HepG2 (cell line): ENCODE data around the gene SMCO4. TPM values are rescaled to one million over a fixed set of nuclear protein-coding genes. Genes with fewer than 3 reads are reported as not detected.

Source experiments
- ATAC-seq: fragments of 200-7000 bp; cut with Tn5 transposase; 3 replicates; pipeline ENCODE4 v1.9.1; 2020; ENCODE audit warnings: mild to moderate bottlenecking, moderate library complexity
- BruUV-seq: library from RNA; stranded (reverse); fragments of 400-500 nt; replicated peaks from 2 replicates; lab custom pipeline; 2021; lab: Mats Ljungman, UMichigan
- CTCF ChIA-PET: fragments of 300-600 bp; formaldehyde crosslinking; extraction: SDS; loops from one replicate; lab custom pipeline; 2021; ENCODE audit warnings: low total read pairs, inconsistent platforms, low intra/inter-chr PET ratio; lab: Yijun Ruan, JAX
- POLR2A ChIA-PET: fragments of 350-600 bp; sonication (Branson Sonifier 250); formaldehyde crosslinking; loops from one replicate; lab custom pipeline; 2020; ENCODE audit warnings: antibody characterized with exemption, inconsistent platforms; lab: Yijun Ruan, JAX
- DNase-seq: peaks from one replicate; pipeline ENCODE4 v3.0.0-alpha.2; 2015; ENCODE audit warnings: low spot score
- FAIRE-seq: peaks from 3 replicates; lab custom pipeline; 2011; peaks lifted over from hg19 to GRCh38; lab: Jason Lieb, UNC
- H2AFZ ChIP-seq: one replicate; pipeline ENCODE4 v1.6.1; 2011; ENCODE audit warnings: low read length, inconsistent platforms
- H3K27ac ChIP-seq: fragments of 300-600 bp; 3 replicates; pipeline ENCODE4 v1.8.0; 2011; ENCODE audit warnings: mixed run types, mild to moderate bottlenecking, mixed read lengths, low read length, inconsistent platforms; ENCODE audit not compliant: insufficient read depth; ENCODE audit errors: extremely low read length
- H3K27me3 ChIP-seq, 2 experiments: fragments of 200-600 bp in 1 of 2; 2 replicates in 1 of 2; 3 replicates in 1 of 2; pipeline versions ENCODE4 v1.6.0 to v1.8.0; 2011; ENCODE audit warnings: low read length in 2 of 2, mild to moderate bottlenecking in 2 of 2, moderate library complexity in 2 of 2, inconsistent platforms in 1 of 2; ENCODE audit not compliant: insufficient read depth in 2 of 2, control insufficient read depth in 1 of 2
- H3K36me3 ChIP-seq, 2 experiments: fragments of 200-600 bp in 1 of 2; replicated peaks in 1 of 2; 2 replicates in 1 of 2; 3 replicates in 1 of 2; pipeline versions ENCODE4 v1.5.1 to v1.8.0; 2011; ENCODE audit warnings: low read length in 2 of 2, inconsistent platforms in 1 of 2; ENCODE audit not compliant: insufficient read depth in 2 of 2, control insufficient read depth in 1 of 2
- H3K4me1 ChIP-seq: 2 replicates; pipeline ENCODE4 v1.5.1; 2012; ENCODE audit warnings: low read length, inconsistent platforms; ENCODE audit not compliant: insufficient read depth
- H3K4me2 ChIP-seq: 2 replicates; pipeline ENCODE4 v1.6.0; 2011; ENCODE audit warnings: low read depth, low read length, inconsistent platforms
- H3K4me3 ChIP-seq, 3 experiments: fragments of 200-600 bp in 1 of 3; sonication (generic), shearing (Covaris generic) in 1 of 3; replicated peaks in 1 of 3; 2 replicates each; pipeline ENCODE4 v1.5.1; 2011 to 2016; ENCODE audit warnings: low read length in 3 of 3, inconsistent platforms in 2 of 3, low read depth in 2 of 3, mild to moderate bottlenecking in 2 of 3, control low read depth in 1 of 3, mixed read lengths in 1 of 3; ENCODE audit not compliant: insufficient read depth in 1 of 3
- H3K79me2 ChIP-seq: one replicate; pipeline ENCODE4 v1.6.1; 2011; ENCODE audit warnings: low read length, inconsistent platforms; ENCODE audit not compliant: insufficient read depth
- H3K9ac ChIP-seq: 2 replicates; pipeline ENCODE4 v1.6.0; 2011; ENCODE audit warnings: mild to moderate bottlenecking, low read depth, low read length, inconsistent platforms; ENCODE audit not compliant: insufficient read depth
- H3K9me3 ChIP-seq: 2 replicates; pipeline ENCODE4 v1.5.1; 2012; ENCODE audit warnings: mild to moderate bottlenecking, low read length
- H4K20me1 ChIP-seq: 2 replicates; pipeline ENCODE4 v1.6.0; 2011; ENCODE audit warnings: inconsistent platforms, mild to moderate bottlenecking, low read length, moderate library complexity; ENCODE audit not compliant: insufficient read depth
- ARID2 ChIP-seq: sonication (generic); formaldehyde crosslinking; IDR thresholded peaks from 2 replicates; pipeline ENCODE4 v1.8.1; 2022; ENCODE audit warnings: mild to moderate bottlenecking, missing genetic modification reagents, borderline replicate concordance
- EED ChIP-seq: sonication (generic); formaldehyde crosslinking; IDR thresholded peaks from 2 replicates; pipeline ENCODE4 v1.5.0; 2020; ENCODE audit warnings: mild to moderate bottlenecking, missing genetic modification reagents
- FOXP1 ChIP-seq, 2 experiments: fragments of 450-650 bp in 1 of 2; IDR thresholded peaks; 2 replicates each; pipeline ENCODE4 v1.6.1; 2017 to 2018; ENCODE audit warnings: antibody characterized with exemption in 1 of 2
- GATAD1 ChIP-seq: IDR thresholded peaks from 2 replicates; pipeline ENCODE4 v1.6.1; 2016; ENCODE audit warnings: missing genetic modification reagents, missing compliant biosample characterization
- MEIS1 ChIP-seq: sonication (generic); formaldehyde crosslinking; IDR thresholded peaks from 2 replicates; pipeline ENCODE4 v1.9.0; 2021; ENCODE audit warnings: mild to moderate bottlenecking, missing genetic modification reagents, moderate library complexity, borderline replicate concordance
- PAXIP1 ChIP-seq: sonication (generic); formaldehyde crosslinking; conservative IDR thresholded peaks from 2 replicates; pipeline ENCODE4 v1.4.0; 2020; ENCODE audit warnings: mild to moderate bottlenecking, missing genetic modification reagents, moderate library complexity
- PHF5A ChIP-seq: IDR thresholded peaks from one replicate; pipeline ENCODE4 v1.6.1; 2018; ENCODE audit warnings: low read depth, missing genetic modification reagents; ENCODE audit not compliant: unreplicated experiment
- PPARG ChIP-seq: conservative IDR thresholded peaks from 2 replicates; pipeline ENCODE4 v1.6.1; 2016; ENCODE audit warnings: missing biosample characterization, missing genetic modification reagents
- ZNF292 ChIP-seq: sonication (generic); formaldehyde crosslinking; IDR thresholded peaks from 2 replicates; pipeline ENCODE4 v1.8.1; 2022; ENCODE audit warnings: mild to moderate bottlenecking, low read depth, missing genetic modification reagents, borderline replicate concordance
- ZNF343 ChIP-seq: sonication (generic); formaldehyde crosslinking; IDR thresholded peaks from 2 replicates; pipeline ENCODE4 v1.4.0; 2020; ENCODE audit warnings: mild to moderate bottlenecking, missing genetic modification reagents
- ZNF383 ChIP-seq: sonication (generic); formaldehyde crosslinking; IDR thresholded peaks from 2 replicates; pipeline ENCODE4 v1.4.0; 2020; ENCODE audit warnings: missing genetic modification reagents, mild to moderate bottlenecking, borderline replicate concordance
- ZNF672 ChIP-seq: sonication (generic); formaldehyde crosslinking; IDR thresholded peaks from 2 replicates; pipeline ENCODE4 v1.8.1; 2022; ENCODE audit warnings: missing genetic modification reagents
- ZSCAN25 ChIP-seq: sonication (generic); formaldehyde crosslinking; IDR thresholded peaks from 2 replicates; pipeline ENCODE4 v1.8.0; 2022; ENCODE audit warnings: mild to moderate bottlenecking, missing genetic modification reagents
- ZSCAN29 ChIP-seq: sonication (generic); formaldehyde crosslinking; conservative IDR thresholded peaks from 2 replicates; pipeline ENCODE4 v1.4.0; 2020; ENCODE audit warnings: mild to moderate bottlenecking, missing genetic modification reagents
- whole genome bisulfite sequencing: methylation state at CpG from one replicate; pipeline ENCODE4 v1.1.6; 2017; ENCODE audit warnings: low lambda C conversion rate; 5-methylcytosine and 5-hydroxymethylcytosine counted together
- in situ Hi-C: cut with HindIII; loops from 2 replicates; pipeline ENCODE4 v1.10.0; 2017; ENCODE audit warnings: low pct_unique_long_range_greater_than_20kb; ENCODE audit not compliant: extremely low pct_ligation_motif_present
- intact Hi-C: fragments of 100-400 bp; cut with micrococcal nuclease; formaldehyde crosslinking; loops from one replicate; pipeline ENCODE4 v1.10.0; 2022; ENCODE audit not compliant: unreplicated experiment
- polyA plus RNA-seq, 8 experiments: library from polyadenylated mRNA; depleted of rRNA in 3 of 8; stranded (reverse) in 7 of 8; unstranded in 1 of 8; fragments of >200 nt; fragmentation: Illumina TruSeq in 4 of 8; extraction: Trizol in 4 of 8; gene quantifications; 2 replicates each; pipeline versions ENCODE4 v1.2.1 to v1.2.3, GENCODE V29; 2011 to 2016; ENCODE audit warnings: low read depth in 4 of 8, missing spikeins in 1 of 8, mixed read lengths in 1 of 8; ENCODE audit not compliant: insufficient read depth in 1 of 8
- total RNA-seq, 5 experiments: library from RNA; depleted of rRNA; stranded (reverse); fragments of >200 nt; fragmentation: Illumina TruSeq; extraction: Trizol; gene quantifications; 2 replicates each; pipeline ENCODE4 v1.2.3, GENCODE V29; 2016; ENCODE audit warnings: low read depth in 1 of 5

The SMCO4 gene
- total and polyA plus RNA-seq, 2 of the 13 experiments (the other 11 are each of a cell fraction or from before 2014, with no cell fraction given): 10.6 to 28.5 TPM

- no TSS peak for BruUV-seq
- Histone ChIP-seq H3K4me2 (no peak overlapping the region), H3K9ac (no peak overlapping the region), H3K79me2 (peaks cover 14% of the 10 kb centered on the region), H3K27ac (no peak overlapping the region), H4K20me1 (no peaks in the 10 kb centered on the region)
- in situ Hi-C loops (no loop called here), intact Hi-C loops (loop anchor here (5.0 kb wide), 2 partner anchors 90 to 130 kb away; partner anchors contain the start of gene CEP295)
- no peak for DNase-seq
- CTCF ChIA-PET: no interaction called here
- ATAC-seq: no peak
- TF ChIP-seq PHF5A (CRISPR knock-in tag): no peak
- TF ChIP-seq, all 625 proteins: peak for 0
- H3K27me3 ChIP-seq: no peaks in the 10 kb centered on the region
- H3K9me3 ChIP-seq: no peaks in the 10 kb centered on the region
- FAIRE-seq: no peak
- peaks cover 53% of the 10 kb centered on the region for H3K4me1 ChIP-seq
- H3K4me3 ChIP-seq: no peak overlapping the region
- H3K36me3 ChIP-seq: no peaks in the 10 kb centered on the region
- POLR2A ChIA-PET: interaction anchor here (3.3 to 4.4 kb wide), 2 partner anchors 9 to 40 kb away, joined by 22 to 39 read pairs; no protein-coding TSS in a partner anchor
- WGBS: 97% methylated on average over 3 of the region's 3 CpGs
- H2AFZ ChIP-seq: no peak overlapping the region
Observed at GRCh38 chr11:93532281-93532789, 10.9 kb downstream of the SMCO4 start.

GRCh38 chr11:93530468-93530826, 12.7 kb downstream of the SMCO4 start:
- H3K4me2 ChIP-seq: peak overlapping the region; percentile 78
- DNase-seq: no peak
- H4K20me1 ChIP-seq: no peaks in the 10 kb centered on the region
- peak overlapping the region; percentile 75 for H3K27ac ChIP-seq
- intact Hi-C loops: loop anchor here (1.0 to 5.0 kb wide), 5 partner anchors 12 to 132 kb away; partner anchors contain the start of gene CEP295
- ATAC-seq: no peak; the same call in 2 of the 3 replicates
- BruUV-seq: no TSS peak
- H3K4me1 ChIP-seq: peaks cover 64% of the 10 kb centered on the region
- H3K4me3 ChIP-seq: peak overlapping the region; percentile 12 to 55 (median 40)
- H3K9me3 ChIP-seq: no peaks in the 10 kb centered on the region
- no peaks in the 10 kb centered on the region for H3K36me3 ChIP-seq
- peak overlapping the region; percentile 41 for H3K9ac ChIP-seq
- ChIA-PET POLR2A (interaction anchor here (1.4 to 4.4 kb wide), 6 partner anchors 9 to 211 kb away, joined by 6 to 39 read pairs (median 10); partner anchors contain the start of genes C11orf54 and TAF1D), CTCF (interaction anchor here (1.2 kb wide), 1 partner anchor 13 kb away, joined by 3 read pairs; the partner anchor contains the start of gene SMCO4)
- peaks cover 11% of the 10 kb centered on the region for H3K79me2 ChIP-seq
- no peak for FAIRE-seq
- no peaks in the 10 kb centered on the region for H3K27me3 ChIP-seq
- in situ Hi-C loops: no loop called here
- WGBS: 0% methylated on average over 1 of the region's 1 CpG
- H2AFZ ChIP-seq: no peak overlapping the region
- no peak for TF ChIP-seq ZNF672
- 0 out of 2 replicates have a peak, but pooled peaks have one; percentile 42 for TF ChIP-seq ZSCAN25
- 0 out of 2 replicates have a peak, but pooled peaks have one; percentile 5 for TF ChIP-seq GATAD1
- 0 out of 2 replicates have a peak, but pooled peaks have one; percentile 16 for TF ChIP-seq ZNF292 (CRISPR knock-in tag)
- peak; percentile 79; the same call in 1 of the 2 replicates for TF ChIP-seq ZNF343 (CRISPR knock-in tag)
- TF ChIP-seq ZNF383: 0 out of 2 replicates have a peak, but pooled peaks have one; percentile 65
- 0 out of 2 replicates have a peak, but pooled peaks have one; percentile 43 for TF ChIP-seq ZSCAN29
- TF ChIP-seq ARID2 (CRISPR knock-in tag): no peak
- TF ChIP-seq PAXIP1 (CRISPR knock-in tag): peak; percentile 31
- no peak for TF ChIP-seq EED (CRISPR knock-in tag)
- TF ChIP-seq FOXP1 (IDR thresholded peaks at IDR 0.05): no peak
- 0 out of 2 replicates have a peak, but pooled peaks have one; percentile 1 for TF ChIP-seq FOXP1 (CRISPR knock-in tag; IDR thresholded peaks at IDR 0.05)
- TF ChIP-seq PPARG: peak; percentile 74
- TF ChIP-seq MEIS1 (CRISPR knock-in tag): no peak
